ENCODE measurements around the gene NHLH1. TPM values are rescaled to one million over a fixed set of nuclear protein-coding genes. Genes with fewer than 3 reads are reported as not detected.

The NHLH1 gene
- total RNA-seq, 1 experiment from 2014 or later: 0.26 TPM

- H3K27ac ChIP-seq: no peak overlapping the region
- no TSS peak for BruUV-seq (replicated peaks)
- peaks cover 22% of the 10 kb centered on the region for H4K20me1 ChIP-seq (ENCODE audit: insufficient read depth)
- H3K36me3 ChIP-seq (ENCODE audit: low read depth): peaks cover 42% of the 10 kb centered on the region
- no peaks in the 10 kb centered on the region for H3K79me2 ChIP-seq (ENCODE audit: low read depth)
- ChIA-PET POLR2A (ENCODE audit: unreplicated experiment) (interaction anchor here (0.6 kb wide), 2 partner anchors 12 to 120 kb away, joined by 4 to 6 read pairs; no protein-coding TSS in a partner anchor), CTCF (interaction anchor here (1.1 kb wide), 1 partner anchor 41 kb away, joined by 3 read pairs; no protein-coding TSS in a partner anchor)
- H3K4me3 ChIP-seq: no peak overlapping the region
- H3K9me2 ChIP-seq (ENCODE audit: insufficient read depth): no peaks in the 10 kb centered on the region
- H2AFZ ChIP-seq: no peak overlapping the region
- H3F3A ChIP-seq (ENCODE audit: insufficient read depth, low read depth): no peaks in the 10 kb centered on the region; the same call in 1 of the 2 replicates
- H3K4me2 ChIP-seq: no peak overlapping the region
- H3K27me3 ChIP-seq (ENCODE audit: insufficient read depth, low read depth): no peaks in the 10 kb centered on the region
- no peak for DNase-seq
- intact Hi-C loops (cut with micrococcal nuclease; ENCODE audit: unreplicated experiment): no loop called here
- H3K9me3 ChIP-seq (ENCODE audit: insufficient read depth, low read depth): no peaks in the 10 kb centered on the region
- TF ChIP-seq EZH2 (IDR thresholded peaks at IDR 0.05; ENCODE audit: low read depth): no peak
- TF ChIP-seq CTCF (conservative IDR thresholded peaks at IDR 0.05): no peak
- no peaks in the 10 kb centered on the region for H3K4me1 ChIP-seq (replicated peaks; ENCODE audit: insufficient read depth)
These were observed 34.4 kb upstream of the NHLH1 start for GRCh38 chr1:160332516-160332915.

- Histone ChIP-seq H3K79me2 (ENCODE audit: low read depth) (peaks cover 45% of the 10 kb centered on the region), H3K4me1 (replicated peaks; ENCODE audit: insufficient read depth) (peaks cover 9% of the 10 kb centered on the region; the same call in 1 of the 2 replicates), H3K27me3 (ENCODE audit: insufficient read depth, low read depth) (no peaks in the 10 kb centered on the region), H3K27ac (no peak overlapping the region), H3K9me2 (ENCODE audit: insufficient read depth) (no peaks in the 10 kb centered on the region), H3K4me3 (no peak overlapping the region), H4K20me1 (ENCODE audit: insufficient read depth) (peaks cover 17% of the 10 kb centered on the region), H3K9me3 (ENCODE audit: insufficient read depth, low read depth) (no peaks in the 10 kb centered on the region), H3K4me2 (no peak overlapping the region), H3K36me3 (ENCODE audit: low read depth) (peaks cover 34% of the 10 kb centered on the region), H3F3A (ENCODE audit: insufficient read depth, low read depth) (no peaks in the 10 kb centered on the region; the same call in 1 of the 2 replicates), H2AFZ (no peak overlapping the region)
- DNase-seq: no peak
- ChIA-PET POLR2A (ENCODE audit: unreplicated experiment) (no interaction called here), CTCF (interaction anchor here (0.5 to 0.6 kb wide), 2 partner anchors 37 to 79 kb away, joined by 3 to 8 read pairs; no protein-coding TSS in a partner anchor)
- intact Hi-C loops (cut with micrococcal nuclease; ENCODE audit: unreplicated experiment): no loop called here
- BruUV-seq (replicated peaks): no TSS peak
- TF ChIP-seq EZH2 (IDR thresholded peaks at IDR 0.05; ENCODE audit: low read depth): no peak
- TF ChIP-seq CTCF (conservative IDR thresholded peaks at IDR 0.05): no peak
These were observed 28.3 kb upstream of the NHLH1 start for GRCh38 chr1:160338580-160338979.

- Histone ChIP-seq H3F3A (ENCODE audit: insufficient read depth, low read depth) (no peaks in the 10 kb centered on the region; the same call in 1 of the 2 replicates), H2AFZ (no peak overlapping the region), H3K36me3 (ENCODE audit: low read depth) (peaks cover 22% of the 10 kb centered on the region), H3K4me3 (no peak overlapping the region), H3K4me1 (replicated peaks; ENCODE audit: insufficient read depth) (peaks cover 15% of the 10 kb centered on the region), H3K4me2 (no peak overlapping the region), H3K27me3 (ENCODE audit: insufficient read depth, low read depth) (no peaks in the 10 kb centered on the region), H3K79me2 (ENCODE audit: low read depth) (peaks cover 60% of the 10 kb centered on the region), H3K27ac (no peak overlapping the region), H3K9me2 (ENCODE audit: insufficient read depth) (no peaks in the 10 kb centered on the region), H3K9me3 (ENCODE audit: insufficient read depth, low read depth) (no peaks in the 10 kb centered on the region), H4K20me1 (ENCODE audit: insufficient read depth) (peaks cover 13% of the 10 kb centered on the region)
- ChIA-PET POLR2A (ENCODE audit: unreplicated experiment) (no interaction called here), CTCF (no interaction called here)
- TF ChIP-seq EZH2 (IDR thresholded peaks at IDR 0.05; ENCODE audit: low read depth): no peak
- no peak for TF ChIP-seq CTCF (conservative IDR thresholded peaks at IDR 0.05)
- no peak for DNase-seq
- BruUV-seq (replicated peaks): no TSS peak
- intact Hi-C loops (cut with micrococcal nuclease; ENCODE audit: unreplicated experiment): no loop called here
These were observed 26.7 kb upstream of the NHLH1 start for GRCh38 chr1:160340146-160340545.

Measured in PC-9 (cell line).